Measurements from ENCODE around the gene PPBP. TPM values are rescaled to one million over a fixed set of nuclear protein-coding genes. Genes with fewer than 3 reads are reported as not detected.

The PPBP gene
- total and polyA plus RNA-seq, 9 donors = 0.53 to 0.80 TPM; not detected in 7

DNA sequence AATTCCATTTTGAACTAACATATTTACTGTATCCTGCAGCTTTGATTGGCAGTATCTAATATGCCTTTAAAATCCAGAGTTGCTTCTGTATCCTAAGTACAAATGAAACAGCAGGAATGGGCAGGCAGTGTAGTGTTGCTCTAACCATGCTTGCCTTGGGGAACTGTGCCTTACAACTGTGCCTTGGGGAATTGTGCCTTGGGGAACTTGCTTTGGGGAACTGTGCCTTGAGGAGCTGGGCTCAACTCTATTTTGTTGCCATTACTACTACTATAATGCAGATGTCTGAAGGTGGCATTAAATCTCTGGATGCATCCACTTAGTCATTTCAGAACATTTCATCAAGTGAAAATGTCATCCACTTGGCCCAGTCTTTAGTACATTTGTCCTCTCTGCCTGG, 43.6 kb upstream of the PPBP start:
- Histone ChIP-seq H3K27me3 (no peaks in the 10 kb centered on the region), H3K36me3 (no peaks in the 10 kb centered on the region), H3K4me1 (ENCODE audit: insufficient read depth) (no peaks in the 10 kb centered on the region), H3K27ac (no peak overlapping the region), H3K9me3 (no peaks in the 10 kb centered on the region), H3K4me3 (no peak overlapping the region)
- intact Hi-C loops (cut with DNase I) = no loop called here
- TF ChIP-seq, protein P1, sequence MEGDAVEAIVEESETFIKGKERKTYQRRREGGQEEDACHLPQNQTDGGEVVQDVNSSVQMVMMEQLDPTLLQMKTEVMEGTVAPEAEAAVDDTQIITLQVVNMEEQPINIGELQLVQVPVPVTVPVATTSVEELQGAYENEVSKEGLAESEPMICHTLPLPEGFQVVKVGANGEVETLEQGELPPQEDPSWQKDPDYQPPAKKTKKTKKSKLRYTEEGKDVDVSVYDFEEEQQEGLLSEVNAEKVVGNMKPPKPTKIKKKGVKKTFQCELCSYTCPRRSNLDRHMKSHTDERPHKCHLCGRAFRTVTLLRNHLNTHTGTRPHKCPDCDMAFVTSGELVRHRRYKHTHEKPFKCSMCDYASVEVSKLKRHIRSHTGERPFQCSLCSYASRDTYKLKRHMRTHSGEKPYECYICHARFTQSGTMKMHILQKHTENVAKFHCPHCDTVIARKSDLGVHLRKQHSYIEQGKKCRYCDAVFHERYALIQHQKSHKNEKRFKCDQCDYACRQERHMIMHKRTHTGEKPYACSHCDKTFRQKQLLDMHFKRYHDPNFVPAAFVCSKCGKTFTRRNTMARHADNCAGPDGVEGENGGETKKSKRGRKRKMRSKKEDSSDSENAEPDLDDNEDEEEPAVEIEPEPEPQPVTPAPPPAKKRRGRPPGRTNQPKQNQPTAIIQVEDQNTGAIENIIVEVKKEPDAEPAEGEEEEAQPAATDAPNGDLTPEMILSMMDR (IDR thresholded peaks at IDR 0.05) = no peak
- no peak for TF ChIP-seq EP300 (IDR thresholded peaks at IDR 0.05)
- no peak for TF ChIP-seq POLR2A (IDR thresholded peaks at IDR 0.05)
- no peak for DNase-seq

DNA sequence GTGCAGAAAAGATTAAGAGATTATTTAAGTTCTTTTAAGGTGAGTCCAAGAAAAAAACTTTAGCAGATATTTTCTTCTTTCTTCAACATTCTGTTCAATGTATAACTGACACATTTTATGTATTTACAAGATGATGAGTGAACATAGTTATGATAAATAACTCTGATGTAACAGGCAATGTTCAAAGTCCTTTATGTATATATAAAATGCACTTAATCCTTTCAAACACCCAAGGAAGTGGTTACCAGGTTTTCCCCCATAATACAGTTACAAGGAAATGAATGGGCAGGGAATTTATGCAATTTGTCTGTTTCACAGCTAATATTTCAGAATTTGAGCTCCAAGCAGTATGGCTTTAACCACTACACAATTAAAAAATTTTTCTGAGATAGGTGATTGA, 42.3 kb upstream of the PPBP start:
- no peaks in the 10 kb centered on the region for H3K36me3 ChIP-seq
- H3K4me3 ChIP-seq = no peak overlapping the region
- H3K27me3 ChIP-seq = no peaks in the 10 kb centered on the region
- no peak for DNase-seq
- intact Hi-C loops (cut with DNase I) = no loop called here
- no peaks in the 10 kb centered on the region for H3K9me3 ChIP-seq
- no peak overlapping the region for H3K27ac ChIP-seq
- no peaks in the 10 kb centered on the region for H3K4me1 ChIP-seq (ENCODE audit: insufficient read depth)
- TF ChIP-seq EP300 (IDR thresholded peaks at IDR 0.05) = no peak

DNA sequence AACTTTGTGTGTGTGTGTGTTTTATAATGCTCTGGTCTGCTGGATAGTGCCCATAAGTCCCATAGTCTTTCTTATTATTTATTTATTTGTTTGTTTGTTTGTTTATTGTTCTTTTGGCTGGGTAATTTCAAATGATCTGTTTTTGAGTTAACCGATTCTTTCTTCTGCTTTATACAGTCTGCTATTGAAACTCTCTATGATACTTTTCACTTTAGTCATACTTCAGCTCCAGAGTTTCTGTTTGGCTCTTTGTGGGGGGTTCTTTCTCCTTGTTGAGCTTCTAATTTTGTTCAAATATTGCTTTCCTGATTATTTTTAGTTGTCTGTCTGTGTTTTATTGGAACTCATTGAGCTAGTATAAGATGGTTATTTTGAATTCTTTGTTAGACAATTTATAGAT, 40.5 kb upstream of the PPBP start:
- H3K9me3 ChIP-seq = no peaks in the 10 kb centered on the region
- H3K4me1 ChIP-seq (ENCODE audit: insufficient read depth) = no peaks in the 10 kb centered on the region
- no peak overlapping the region for H3K27ac ChIP-seq
- H3K4me3 ChIP-seq = no peak overlapping the region
- TF ChIP-seq EP300 (IDR thresholded peaks at IDR 0.05) = no peak
- TF ChIP-seq, protein P1 (IDR thresholded peaks at IDR 0.05) = no peak
- TF ChIP-seq POLR2A (IDR thresholded peaks at IDR 0.05) = no peak
- 0 to 44% (median 38%) methylated on average over 1 of the region's 1 CpG for WGBS, 3 donors
- no peaks in the 10 kb centered on the region for H3K36me3 ChIP-seq
- H3K27me3 ChIP-seq = no peaks in the 10 kb centered on the region
- DNase-seq = no peak
- intact Hi-C loops (cut with DNase I) = no loop called here

DNA sequence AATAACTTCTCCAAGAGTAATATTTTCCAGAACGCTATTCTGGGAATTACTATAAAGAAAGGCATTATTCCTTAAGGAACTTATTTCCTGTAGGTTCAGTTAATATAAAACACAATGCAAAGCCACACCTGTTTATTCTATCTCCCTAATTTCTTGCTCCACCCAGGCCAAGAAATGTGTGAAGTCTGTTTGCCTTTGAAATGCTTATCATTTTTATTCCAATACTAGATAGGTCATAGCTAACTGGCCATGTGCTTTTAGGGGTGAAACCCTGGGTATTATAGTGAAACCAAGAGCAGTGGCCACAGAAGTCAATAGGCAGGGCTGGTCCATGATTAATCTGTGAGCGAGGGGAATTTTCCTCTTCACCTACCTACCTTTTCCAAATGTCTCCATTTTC, 35.7 kb upstream of the PPBP start:
- 90 to 96% (median 92%) methylated on average over 2 of the region's 2 CpGs for WGBS, 3 donors
- intact Hi-C loops (cut with DNase I) = no loop called here

DNA sequence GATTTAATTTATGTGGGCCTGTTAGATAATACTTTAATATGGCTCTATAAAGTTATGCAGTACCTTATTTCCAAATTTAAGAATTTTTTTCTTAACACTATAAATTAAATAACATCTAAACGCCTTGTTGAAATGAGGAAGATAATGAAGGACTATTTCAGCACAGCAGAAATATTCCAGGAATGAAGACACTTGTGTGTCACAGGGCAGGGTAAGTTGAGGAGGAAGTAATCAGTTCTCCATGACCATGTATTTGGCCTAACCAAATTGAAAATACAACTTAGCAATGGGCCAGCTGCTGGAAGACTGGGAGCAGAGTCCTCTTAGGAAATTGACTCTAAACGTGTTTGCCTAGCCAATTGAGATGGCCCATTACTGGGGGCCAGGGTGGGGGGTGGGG, 33.6 kb upstream of the PPBP start:
- H3K9me3 ChIP-seq = no peaks in the 10 kb centered on the region
- H3K27ac ChIP-seq = no peak overlapping the region
- H3K4me1 ChIP-seq (ENCODE audit: insufficient read depth) = no peaks in the 10 kb centered on the region
- no peak for DNase-seq
- 28 to 40% (median 31%) methylated on average over 2 of the region's 2 CpGs for WGBS, 3 donors
- no peak overlapping the region for H3K4me3 ChIP-seq
- TF ChIP-seq, protein P1 (IDR thresholded peaks at IDR 0.05) = no peak
- no peak for TF ChIP-seq EP300 (IDR thresholded peaks at IDR 0.05)
- TF ChIP-seq POLR2A (IDR thresholded peaks at IDR 0.05) = no peak
- H3K27me3 ChIP-seq = no peaks in the 10 kb centered on the region
- intact Hi-C loops (cut with DNase I) = no loop called here
- H3K36me3 ChIP-seq = no peaks in the 10 kb centered on the region

More for the DNA sequence above, 35.7 kb upstream of the PPBP start:
- Histone ChIP-seq H3K4me3 (no peak overlapping the region), H3K9me3 (no peaks in the 10 kb centered on the region), H3K27me3 (no peaks in the 10 kb centered on the region), H3K36me3 (no peaks in the 10 kb centered on the region), H3K4me1 (ENCODE audit: insufficient read depth) (no peaks in the 10 kb centered on the region), H3K27ac (no peak overlapping the region)
- TF ChIP-seq, protein P1 (IDR thresholded peaks at IDR 0.05) = no peak
- no peak for TF ChIP-seq EP300 (IDR thresholded peaks at IDR 0.05)
- no peak for TF ChIP-seq POLR2A (IDR thresholded peaks at IDR 0.05)
- DNase-seq = no peak
